HepG2 (cell line): ENCODE results near the gene CRYZ. TPM values are rescaled to one million over a fixed set of nuclear protein-coding genes. Genes with fewer than 3 reads are reported as not detected.

ENCODE experiments used
- ARNTL ChIP-seq: sonication (generic); formaldehyde crosslinking; IDR thresholded peaks from 2 replicates; pipeline ENCODE4 v1.4.0; 2020; ENCODE audit warnings: mild to moderate bottlenecking, missing genetic modification reagents
- CREBL2 ChIP-seq: sonication (generic); formaldehyde crosslinking; IDR thresholded peaks from 2 replicates; pipeline ENCODE4 v1.8.1; 2023; ENCODE audit warnings: missing genetic modification reagents, mild to moderate bottlenecking, borderline replicate concordance
- EP300 ChIP-seq, 3 experiments: sonication (generic) in 1 of 3; formaldehyde crosslinking in 1 of 3; IDR thresholded peaks; 2 replicates each; pipeline versions ENCODE4 v1.5.1 to v1.6.1; 2011 to 2020; ENCODE audit warnings: low read depth in 2 of 3, low read length in 2 of 3, borderline replicate concordance in 1 of 3, improper control_type of control experiment in 1 of 3, mild to moderate bottlenecking in 1 of 3, missing genetic modification reagents in 1 of 3, moderate library complexity in 1 of 3
- FOXK2 ChIP-seq: fragments of 450-650 bp; IDR thresholded peaks from 2 replicates; pipeline ENCODE4 v1.6.1; 2016
- IRF2 ChIP-seq: IDR thresholded peaks from 2 replicates; pipeline ENCODE4 v1.6.1; 2018; ENCODE audit warnings: missing genetic modification reagents, missing compliant biosample characterization
- MAZ ChIP-seq, 2 experiments: sonication (generic) in 1 of 2; formaldehyde crosslinking in 1 of 2; IDR thresholded peaks; 2 replicates each; pipeline versions ENCODE4 v1.5.0 to v1.6.1; 2012 to 2020; ENCODE audit warnings: low read depth in 2 of 2, mild to moderate bottlenecking in 2 of 2, borderline replicate concordance in 1 of 2, improper control_type of control experiment in 1 of 2, low read length in 1 of 2, missing genetic modification reagents in 1 of 2, moderate library complexity in 1 of 2
- MLXIP ChIP-seq: sonication (generic); formaldehyde crosslinking; IDR thresholded peaks from 2 replicates; pipeline ENCODE4 v1.9.0; 2021; ENCODE audit warnings: missing genetic modification reagents, borderline replicate concordance
- MTA1 ChIP-seq: sonication (generic); formaldehyde crosslinking; IDR thresholded peaks from 2 replicates; pipeline ENCODE4 v1.4.0; 2020; ENCODE audit warnings: missing genetic modification reagents, mild to moderate bottlenecking, borderline replicate concordance
- NCOA5 ChIP-seq: sonication (generic); formaldehyde crosslinking; IDR thresholded peaks from 2 replicates; pipeline ENCODE4 v1.4.0; 2020; ENCODE audit warnings: missing genetic modification reagents
- RARA ChIP-seq: IDR thresholded peaks from 2 replicates; pipeline ENCODE4 v1.6.1; 2016; ENCODE audit warnings: missing genetic modification reagents, missing compliant biosample characterization
- SP5 ChIP-seq: IDR thresholded peaks from 2 replicates; pipeline ENCODE4 v1.6.1; 2016; ENCODE audit warnings: low read depth, borderline replicate concordance
- TRAFD1 ChIP-seq: sonication (generic); formaldehyde crosslinking; IDR thresholded peaks from 2 replicates; pipeline ENCODE4 v1.5.1; 2020; ENCODE audit warnings: missing genetic modification reagents, mild to moderate bottlenecking, borderline replicate concordance
- USF2 ChIP-seq, 2 experiments: sonication (generic) in 1 of 2; formaldehyde crosslinking in 1 of 2; IDR thresholded peaks; 2 replicates each; pipeline versions ENCODE4 v1.5.1 to v1.6.1; 2011 to 2020; ENCODE audit warnings: borderline replicate concordance in 1 of 2, low read depth in 1 of 2, low read length in 1 of 2, mild to moderate bottlenecking in 1 of 2, missing genetic modification reagents in 1 of 2, moderate library complexity in 1 of 2
- ZMYM3 ChIP-seq: sonication (generic); formaldehyde crosslinking; IDR thresholded peaks from 2 replicates; pipeline ENCODE4 v1.5.1; 2020; ENCODE audit warnings: mild to moderate bottlenecking, missing genetic modification reagents
- ZNF678 ChIP-seq: sonication (generic); formaldehyde crosslinking; IDR thresholded peaks from 2 replicates; pipeline ENCODE4 v1.4.0; 2020; ENCODE audit warnings: mild to moderate bottlenecking, missing genetic modification reagents
- ZNF724P ChIP-seq: sonication (generic); formaldehyde crosslinking; IDR thresholded peaks from 2 replicates; pipeline ENCODE4 v1.8.0; 2022; ENCODE audit warnings: missing genetic modification reagents, borderline replicate concordance
- ZNF761 ChIP-seq: sonication (generic); formaldehyde crosslinking; conservative IDR thresholded peaks from 2 replicates; pipeline ENCODE4 v1.4.0; 2020; ENCODE audit warnings: mild to moderate bottlenecking, missing genetic modification reagents
- polyA plus RNA-seq, 8 experiments: library from polyadenylated mRNA; depleted of rRNA in 3 of 8; stranded (reverse) in 7 of 8; unstranded in 1 of 8; fragments of >200 nt; fragmentation: Illumina TruSeq in 4 of 8; extraction: Trizol in 4 of 8; gene quantifications; 2 replicates each; pipeline versions ENCODE4 v1.2.1 to v1.2.3, GENCODE V29; 2011 to 2016; ENCODE audit warnings: low read depth in 4 of 8, missing spikeins in 1 of 8, mixed read lengths in 1 of 8; ENCODE audit not compliant: insufficient read depth in 1 of 8
- total RNA-seq, 5 experiments: library from RNA; depleted of rRNA; stranded (reverse); fragments of >200 nt; fragmentation: Illumina TruSeq; extraction: Trizol; gene quantifications; 2 replicates each; pipeline ENCODE4 v1.2.3, GENCODE V29; 2016; ENCODE audit warnings: low read depth in 1 of 5

Gene CRYZ
- total and polyA plus RNA-seq, 2 of the 13 experiments (the other 11 are each of a cell fraction or from before 2014, with no cell fraction given): 115 to 211 TPM

- TF ChIP-seq TRAFD1 (CRISPR knock-in tag) (no peak), ARNTL (CRISPR knock-in tag) (no peak), ZNF678 (CRISPR knock-in tag) (no peak), ZMYM3 (CRISPR knock-in tag) (no peak), NCOA5 (CRISPR knock-in tag) (no peak), RARA (peak; percentile 17; the same call in 1 of the 2 replicates), MTA1 (no peak), CREBL2 (CRISPR knock-in tag) (no peak), MAZ (IDR thresholded peaks at IDR 0.05; ENCODE audit: borderline replicate concordance, low read depth, low read length) (no peak), MAZ (CRISPR knock-in tag; IDR thresholded peaks at IDR 0.05; ENCODE audit: low read depth) (no peak), USF2 (IDR thresholded peaks at IDR 0.05; ENCODE audit: low read depth, low read length) (no peak), USF2 (CRISPR knock-in tag; IDR thresholded peaks at IDR 0.05; ENCODE audit: borderline replicate concordance) (no peak), MLXIP (CRISPR knock-in tag) (no peak), IRF2 (CRISPR knock-in tag) (no peak), FOXK2 (no peak), ZNF724P (CRISPR knock-in tag) (no peak), ZNF761 (no peak), EP300 (IDR thresholded peaks at IDR 0.05; ENCODE audit: low read depth in 2 of 2, low read length in 2 of 2) (no peak), EP300 (CRISPR knock-in tag; IDR thresholded peaks at IDR 0.05; ENCODE audit: borderline replicate concordance) (0 out of 2 replicates have a peak, but pooled peaks have one; percentile 23), SP5 (no peak)
Measured at GRCh38 chr1:74729741-74730478, 2.9 kb downstream of the CRYZ start (continued).
